IMR-90 (cell line): Measurements from ENCODE around the gene ARHGAP15. TPM values are rescaled to one million over a fixed set of nuclear protein-coding genes. Genes with fewer than 3 reads are reported as not detected.

Experiments
- ATAC-seq: fragments of 200-7000 bp; cut with Tn5 transposase; 2 replicates; pipeline ENCODE4 v1.9.1; 2020; ENCODE audit warnings: low read depth, mild to moderate bottlenecking, moderate library complexity
- BruUV-seq: library from RNA; stranded (reverse); fragments of 400-500 nt; replicated peaks from 2 replicates; lab custom pipeline; 2021; lab: Mats Ljungman, UMichigan
- CTCF ChIA-PET: fragments of 300-600 bp; formaldehyde crosslinking; extraction: SDS; loops from one replicate; lab custom pipeline; 2021; ENCODE audit warnings: antibody characterized with exemption; lab: Yijun Ruan, JAX
- POLR2A ChIA-PET: fragments of 300-600 bp; sonication (Branson Sonifier 250); formaldehyde crosslinking; loops from one replicate; lab custom pipeline; 2022; ENCODE audit warnings: antibody characterized with exemption; ENCODE audit not compliant: unreplicated experiment; lab: Charles Lee
- DNase-seq: peaks from one replicate; pipeline ENCODE4 v3.0.0; 2013
- H2AFZ ChIP-seq: replicated peaks from 2 replicates; pipeline ENCODE3; 2013; ENCODE audit warnings: low read length, mild to moderate bottlenecking; ENCODE audit not compliant: poor library complexity
- H2AK5ac ChIP-seq: 2 replicates; pipeline ENCODE4 v1.6.1; 2013; ENCODE audit warnings: low read depth, low read length, inconsistent platforms
- H2AK9ac ChIP-seq: replicated peaks from 2 replicates; pipeline ENCODE3; 2013; ENCODE audit warnings: mild to moderate bottlenecking, low read depth, low read length, moderate library complexity; ENCODE audit not compliant: poor library complexity
- H2BK120ac ChIP-seq: 2 replicates; pipeline ENCODE4 v1.6.1; 2013; ENCODE audit warnings: low read depth, low read length, inconsistent platforms
- H2BK15ac ChIP-seq: 3 replicates; pipeline ENCODE4 v1.6.1; 2013; ENCODE audit warnings: low read depth, low read length, inconsistent platforms
- H2BK20ac ChIP-seq: 2 replicates; pipeline ENCODE4 v1.6.1; 2013; ENCODE audit warnings: low read depth, mild to moderate bottlenecking, inconsistent platforms, low read length, moderate library complexity
- H2BK5ac ChIP-seq: 2 replicates; pipeline ENCODE4 v1.6.1; 2013; ENCODE audit warnings: mild to moderate bottlenecking, low read depth, low read length, inconsistent platforms; ENCODE audit not compliant: poor library complexity, severe bottlenecking
- H3K14ac ChIP-seq: replicated peaks from 2 replicates; pipeline ENCODE4 v1.6.1; 2013; ENCODE audit warnings: low read depth, low read length, inconsistent platforms
- H3K18ac ChIP-seq: 2 replicates; pipeline ENCODE4 v1.6.1; 2013; ENCODE audit warnings: low read depth, low read length, control low read depth
- H3K23ac ChIP-seq: 2 replicates; pipeline ENCODE4 v1.6.1; 2013; ENCODE audit warnings: low read depth, low read length, inconsistent platforms
- H3K27ac ChIP-seq: 2 replicates; pipeline ENCODE4 v1.5.1; 2013; ENCODE audit warnings: mild to moderate bottlenecking, control low read depth, low read length; ENCODE audit not compliant: insufficient read depth
- H3K27me3 ChIP-seq: 2 replicates; pipeline ENCODE4 v1.6.1; 2013; ENCODE audit warnings: low read length; ENCODE audit not compliant: control insufficient read depth, insufficient read depth
- H3K36me3 ChIP-seq: 2 replicates; pipeline ENCODE4 v1.6.1; 2013; ENCODE audit warnings: low read length, mixed read lengths; ENCODE audit not compliant: control insufficient read depth, insufficient read depth
- H3K4ac ChIP-seq: 2 replicates; pipeline ENCODE4 v1.6.1; 2013; ENCODE audit warnings: low read depth, low read length, inconsistent platforms
- H3K4me1 ChIP-seq: 2 replicates; pipeline ENCODE4 v1.6.1; 2013; ENCODE audit warnings: low read length, mixed read lengths; ENCODE audit not compliant: control insufficient read depth, insufficient read depth
- H3K4me2 ChIP-seq: 2 replicates; pipeline ENCODE4 v1.6.1; 2013; ENCODE audit warnings: low read depth, mild to moderate bottlenecking, control low read depth, low read length, moderate library complexity
- H3K4me3 ChIP-seq: 2 replicates; pipeline ENCODE4 v1.5.1; 2013; ENCODE audit warnings: low read depth, mild to moderate bottlenecking, control low read depth, low read length, moderate library complexity; ENCODE audit not compliant: insufficient read depth
- H3K56ac ChIP-seq: 2 replicates; pipeline ENCODE4 v1.6.1; 2013; ENCODE audit warnings: low read length, inconsistent platforms; ENCODE audit not compliant: insufficient read depth; ENCODE audit errors: extremely low read depth
- H3K79me1 ChIP-seq, 2 experiments: 2 replicates each; pipeline ENCODE4 v1.6.1; 2013; ENCODE audit warnings: low read length in 2 of 2, inconsistent platforms in 1 of 2, low read depth in 1 of 2
- H3K9ac ChIP-seq: 2 replicates; pipeline ENCODE4 v1.6.1; 2013; ENCODE audit warnings: low read depth, low read length, control low read depth
- H3K9me1 ChIP-seq: 2 replicates; pipeline ENCODE4 v1.6.1; 2013; ENCODE audit warnings: low read length, inconsistent platforms; ENCODE audit not compliant: insufficient read depth
- H3K9me3 ChIP-seq: 2 replicates; pipeline ENCODE4 v1.6.1; 2013; ENCODE audit warnings: low read length; ENCODE audit not compliant: control insufficient read depth, insufficient read depth
- H4K20me1 ChIP-seq: 2 replicates; pipeline ENCODE4 v1.6.1; 2013; ENCODE audit warnings: low read length, inconsistent platforms; ENCODE audit not compliant: insufficient read depth
- H4K5ac ChIP-seq: 2 replicates; pipeline ENCODE4 v1.6.1; 2013; ENCODE audit warnings: mild to moderate bottlenecking, low read depth, low read length, control low read depth
- H4K8ac ChIP-seq, 2 experiments: 2 replicates each; pipeline ENCODE4 v1.6.1; 2013; ENCODE audit warnings: low read depth in 2 of 2, low read length in 2 of 2, control low read depth in 1 of 2, inconsistent platforms in 1 of 2
- H4K91ac ChIP-seq: 2 replicates; pipeline ENCODE4 v1.6.1; 2013; ENCODE audit warnings: low read depth, low read length, inconsistent platforms; ENCODE audit not compliant: insufficient read depth
- BHLHE40 ChIP-seq: fragments of 150-350 bp; IDR thresholded peaks from 2 replicates; pipeline ENCODE4 v1.6.1; 2016; ENCODE audit warnings: mild to moderate bottlenecking, low read depth, low read length
- CEBPB ChIP-seq: IDR thresholded peaks from 2 replicates; pipeline ENCODE4 v1.6.1; 2012; ENCODE audit warnings: low read depth, low read length, improper control_type of control experiment
- MAFK ChIP-seq: IDR thresholded peaks from 2 replicates; pipeline ENCODE4 v1.6.1; 2012; ENCODE audit warnings: low read depth, low read length, improper control_type of control experiment
- MAZ ChIP-seq: IDR thresholded peaks from 2 replicates; pipeline ENCODE4 v1.6.1; 2012; ENCODE audit warnings: low read depth, mild to moderate bottlenecking, low read length, improper control_type of control experiment, moderate library complexity, borderline replicate concordance
- MXI1 ChIP-seq: IDR thresholded peaks from 2 replicates; pipeline ENCODE4 v1.6.1; 2012; ENCODE audit warnings: low read depth, mild to moderate bottlenecking, low read length, moderate library complexity, borderline replicate concordance
- NFE2L2 ChIP-seq: fragments of 150-350 bp; IDR thresholded peaks from 2 replicates; pipeline ENCODE4 v1.6.1; 2016; ENCODE audit warnings: low read depth, mild to moderate bottlenecking, low read length
- POLR2A ChIP-seq: IDR thresholded peaks from 2 replicates; pipeline ENCODE4 v1.6.1; 2012; ENCODE audit warnings: mild to moderate bottlenecking, low read depth, low read length
- RCOR1 ChIP-seq: IDR thresholded peaks from 2 replicates; pipeline ENCODE4 v1.6.1; 2012; ENCODE audit warnings: mild to moderate bottlenecking, low read length, improper control_type of control experiment; ENCODE audit not compliant: insufficient replicate concordance
- SMC3 ChIP-seq: fragments of 150-350 bp; IDR thresholded peaks from 2 replicates; pipeline ENCODE4 v1.6.1; 2016; ENCODE audit warnings: low read depth, mild to moderate bottlenecking, antibody characterized with exemption, low read length, moderate library complexity
- WGBS, 2 experiments: methylation state at CpG; one replicate each; pipeline versions ENCODE4 v1.1.5 to v1.1.7; 2013; ENCODE audit warnings: missing lambda C conversion rate in 2 of 2; ENCODE audit not compliant: insufficient read length in 1 of 2; ENCODE audit errors: extremely low coverage in 2 of 2; 5-methylcytosine and 5-hydroxymethylcytosine counted together
- dilution Hi-C: fragments of 300-500 bp; cut with HindIII; formaldehyde crosslinking; loops from one replicate; pipeline ENCODE4 v1.14.3; 2018; ENCODE audit warnings: low sequenced_read_pairs; ENCODE audit not compliant: unreplicated experiment
- in situ Hi-C: fragments of 300-500 bp; cut with MboI; formaldehyde crosslinking; loops from 3 replicates; pipeline ENCODE4 v1.14.3; 2019; ENCODE audit warnings: low sequenced_read_pairs, inconsistent platforms, mixed read lengths
- intact Hi-C: fragments of 100-400 bp; cut with micrococcal nuclease; formaldehyde crosslinking; loops from 2 replicates; pipeline ENCODE4 v1.10.0; 2022
- polyA plus RNA-seq, 3 experiments: library from polyadenylated mRNA; depleted of rRNA; stranded (reverse); fragments of >200 nt; gene quantifications; 2 replicates each; pipeline ENCODE4 v1.2.3, GENCODE V29; 2012; ENCODE audit warnings: low replicate concordance in 1 of 3
- total RNA-seq: library from RNA; depleted of rRNA; stranded (reverse); fragments of >200 nt; gene quantifications from 2 replicates; pipeline ENCODE4 v1.2.3, GENCODE V29; 2012
- TF ChIP-seq, protein P1 (sequence below): fragments of 150-350 bp; IDR thresholded peaks from 2 replicates; pipeline ENCODE4 v1.6.1; 2017; ENCODE audit warnings: mild to moderate bottlenecking, antibody characterized with exemption, low read length, low read depth

ARHGAP15 gene
- total and polyA plus RNA-seq, 2 of the 4 experiments (the other 2 are of a cell fraction): not detected

DNA sequence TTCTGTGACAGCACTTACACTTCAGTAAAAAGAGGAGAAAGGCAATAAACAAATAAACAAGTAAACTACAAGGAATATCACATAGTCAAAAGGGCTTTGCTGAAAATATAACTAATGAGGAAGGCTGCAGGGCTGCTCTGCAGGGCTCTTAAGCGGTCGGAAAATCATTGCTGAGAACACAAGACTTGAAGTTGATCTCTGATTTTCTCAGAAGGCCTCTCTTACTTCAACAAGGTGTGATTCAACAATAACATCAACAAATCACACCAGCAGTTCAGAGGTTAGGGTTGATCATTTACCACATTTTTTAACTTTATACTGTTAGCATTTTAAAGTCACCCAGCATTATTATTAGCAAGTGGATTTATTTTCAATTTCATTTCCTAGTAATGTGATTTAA is 215.6 kb downstream of the ARHGAP15 start:
- Histone ChIP-seq H2AK5ac (no peak overlapping the region), H2BK120ac (no peak overlapping the region), H3K9ac (no peak overlapping the region), H3K56ac (no peak overlapping the region), H3K36me3 (no peaks in the 10 kb centered on the region), H4K91ac (no peak overlapping the region), H3K4me2 (no peak overlapping the region), H3K4me3 (no peak overlapping the region), H3K9me1 (no peaks in the 10 kb centered on the region), H4K5ac (no peak overlapping the region), H3K23ac (no peak overlapping the region), H3K18ac (no peak overlapping the region), H3K79me1 (no peaks in the 10 kb centered on the region), H3K27me3 (no peaks in the 10 kb centered on the region), H3K14ac (no peak overlapping the region), H2AK9ac (no peak overlapping the region), H2BK5ac (no peak overlapping the region), H3K27ac (no peak overlapping the region), H3K4ac (no peak overlapping the region), H3K4me1 (no peaks in the 10 kb centered on the region), H4K8ac (no peak overlapping the region), H2BK20ac (no peak overlapping the region), H2BK15ac (no peak overlapping the region), H4K20me1 (no peaks in the 10 kb centered on the region), H3K9me3 (no peaks in the 10 kb centered on the region), H2AFZ (no peak overlapping the region)
- in situ Hi-C loops: no loop called here
- CTCF ChIA-PET: no interaction called here
- WGBS, 2 experiments: no CpG with 5 or more reads among the region's 2 CpGs
- BruUV-seq: no TSS peak
- POLR2A ChIA-PET: no interaction called here
- DNase-seq (no peak), ATAC-seq (no peak)
- dilution Hi-C loops: no loop called here
- intact Hi-C loops: no loop called here
- TF ChIP-seq NFE2L2 (no peak), MAFK (no peak), MXI1 (no peak), SMC3 (no peak), BHLHE40 (no peak), POLR2A (no peak), CEBPB (no peak), MAZ (no peak), RCOR1 (no peak)
- TF ChIP-seq, protein P1, sequence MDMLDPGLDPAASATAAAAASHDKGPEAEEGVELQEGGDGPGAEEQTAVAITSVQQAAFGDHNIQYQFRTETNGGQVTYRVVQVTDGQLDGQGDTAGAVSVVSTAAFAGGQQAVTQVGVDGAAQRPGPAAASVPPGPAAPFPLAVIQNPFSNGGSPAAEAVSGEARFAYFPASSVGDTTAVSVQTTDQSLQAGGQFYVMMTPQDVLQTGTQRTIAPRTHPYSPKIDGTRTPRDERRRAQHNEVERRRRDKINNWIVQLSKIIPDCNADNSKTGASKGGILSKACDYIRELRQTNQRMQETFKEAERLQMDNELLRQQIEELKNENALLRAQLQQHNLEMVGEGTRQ: no peak
